ENCODE measurements around the gene ESR1. TPM values are rescaled to one million over a fixed set of nuclear protein-coding genes. Genes with fewer than 3 reads are reported as not detected.

The ESR1 gene
- total RNA-seq, 2 donors from 2014 or later: 0.07 to 1.3 TPM

DNA sequence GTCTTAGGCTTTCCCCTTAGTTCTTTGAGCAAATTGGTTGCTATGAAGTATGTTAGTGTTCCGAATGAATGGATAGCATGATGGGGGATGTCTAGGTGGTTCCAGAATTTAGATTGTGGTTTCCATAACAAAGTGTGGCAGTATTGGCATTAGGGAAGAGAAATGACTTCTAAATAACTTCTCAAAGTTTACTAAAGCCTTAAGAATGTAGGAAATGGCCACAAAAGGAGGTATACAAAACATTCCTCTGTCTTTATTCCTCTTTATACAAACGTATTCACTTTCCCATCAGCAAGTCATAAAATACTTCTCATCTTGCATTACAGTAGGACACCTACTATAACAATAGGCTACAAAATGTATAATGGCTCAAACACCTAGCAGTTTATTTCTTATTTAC is 279.6 kb downstream of the ESR1 start:
- no peak for ATAC-seq (replicated peaks in 1 of 2)
- no peaks in the 10 kb centered on the region for H3K36me3 Mint-ChIP-seq (ENCODE audit: insufficient read depth in 2 of 2)
- no peak overlapping the region for H3K27ac Mint-ChIP-seq
- H3K27me3 Mint-ChIP-seq (ENCODE audit: low read depth): no peaks in the 10 kb centered on the region
- H3K4me3 Mint-ChIP-seq: no peak overlapping the region
- peaks cover 0 to 1% of the 10 kb centered on the region in 2 donors for H3K9me3 Mint-ChIP-seq
- DNase-seq: no peak
- no peaks in the 10 kb centered on the region for H3K4me1 Mint-ChIP-seq (ENCODE audit: low read depth)

GRCh38 chr6:152087701-152088100 is 280.2 kb downstream of the ESR1 start:
- Mint-ChIP-seq H3K4me1 (ENCODE audit: low read depth) (no peaks in the 10 kb centered on the region), H3K27me3 (ENCODE audit: low read depth) (no peaks in the 10 kb centered on the region), H3K36me3 (ENCODE audit: insufficient read depth in 2 of 2) (no peaks in the 10 kb centered on the region), H3K4me3 (no peak overlapping the region), H3K9me3 (no peaks in the 10 kb centered on the region), H3K27ac (no peak overlapping the region)
- no peak for ATAC-seq (replicated peaks in 1 of 2)
- DNase-seq: no peak

GRCh38 chr6:152089992-152090391 is 282.5 kb downstream of the ESR1 start:
- no peaks in the 10 kb centered on the region for H3K9me3 Mint-ChIP-seq

DNA sequence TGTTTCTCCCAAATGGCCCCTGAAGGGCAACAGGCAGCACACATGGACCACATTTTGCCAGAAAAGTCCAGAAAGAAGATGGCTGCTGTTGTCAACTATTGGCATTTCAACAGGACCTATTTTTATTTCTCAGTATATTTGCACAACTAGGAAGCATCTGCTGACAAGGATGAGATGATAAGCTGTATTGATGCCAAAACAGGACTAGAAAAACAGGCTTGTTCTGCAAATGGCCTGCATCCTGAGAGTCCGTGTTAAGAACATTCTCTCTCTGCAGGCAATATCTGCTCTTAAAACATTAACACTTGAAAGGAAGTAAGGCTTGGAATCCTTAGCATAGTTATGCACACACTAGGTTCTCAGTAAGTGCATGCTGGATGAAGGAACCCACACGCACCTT is 283.7 kb downstream of the ESR1 start:
- no peak for DNase-seq
- H3K9me3 Mint-ChIP-seq: no peaks in the 10 kb centered on the region
- no peak overlapping the region for H3K4me3 Mint-ChIP-seq
- no peaks in the 10 kb centered on the region for H3K36me3 Mint-ChIP-seq (ENCODE audit: insufficient read depth in 2 of 2)
- H3K27me3 Mint-ChIP-seq (ENCODE audit: low read depth): no peaks in the 10 kb centered on the region
- no peak overlapping the region for H3K27ac Mint-ChIP-seq
- no peak for ATAC-seq (replicated peaks in 1 of 2)
- H3K4me1 Mint-ChIP-seq (ENCODE audit: low read depth): peaks cover 4% of the 10 kb centered on the region

More at GRCh38 chr6:152089992-152090391, 282.5 kb downstream of the ESR1 start:
- Mint-ChIP-seq H3K4me3 (no peak overlapping the region), H3K27me3 (ENCODE audit: low read depth) (no peaks in the 10 kb centered on the region), H3K27ac (no peak overlapping the region), H3K36me3 (ENCODE audit: insufficient read depth in 2 of 2) (no peaks in the 10 kb centered on the region), H3K4me1 (ENCODE audit: low read depth) (no peaks in the 10 kb centered on the region)
- DNase-seq: no peak
- no peak for ATAC-seq (replicated peaks in 1 of 2)

GRCh38 chr6:152091851-152092341 is 284.4 kb downstream of the ESR1 start:
- H3K4me3 Mint-ChIP-seq: no peak overlapping the region
- no peaks in the 10 kb centered on the region for H3K36me3 Mint-ChIP-seq (ENCODE audit: insufficient read depth in 2 of 2)
- DNase-seq (no peak), ATAC-seq (replicated peaks in 1 of 2) (no peak)
- H3K27ac Mint-ChIP-seq: no peak overlapping the region
- no peaks in the 10 kb centered on the region for H3K27me3 Mint-ChIP-seq (ENCODE audit: low read depth)
- H3K9me3 Mint-ChIP-seq: no peaks in the 10 kb centered on the region
- peaks cover 4% of the 10 kb centered on the region for H3K4me1 Mint-ChIP-seq (ENCODE audit: low read depth)

DNA sequence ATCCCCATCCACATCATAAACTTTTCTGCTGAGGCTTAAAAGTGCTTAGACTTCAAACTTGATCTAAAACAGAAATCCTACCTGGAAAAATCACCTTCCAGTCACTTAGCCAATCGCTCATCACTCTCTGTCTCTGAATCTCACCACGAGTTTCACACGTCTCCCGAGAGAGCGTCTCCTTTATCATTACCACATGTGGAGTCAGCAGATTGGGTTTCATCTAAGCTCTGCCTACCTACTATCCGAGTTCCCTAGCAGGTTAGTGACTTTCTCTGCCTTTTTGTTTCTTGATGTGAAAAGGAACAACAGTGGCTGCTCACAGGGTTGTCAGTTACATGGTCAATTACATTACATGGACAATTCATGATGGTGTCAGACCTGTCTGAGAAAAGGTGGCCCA is 286.2 kb downstream of the ESR1 start:
- H3K9me3 Mint-ChIP-seq: no peaks in the 10 kb centered on the region
- H3K27me3 Mint-ChIP-seq (ENCODE audit: low read depth): no peaks in the 10 kb centered on the region
- DNase-seq (no peak), ATAC-seq (replicated peaks in 1 of 2) (no peak)
- peaks cover 4% of the 10 kb centered on the region for H3K4me1 Mint-ChIP-seq (ENCODE audit: low read depth)
- H3K27ac Mint-ChIP-seq: no peak overlapping the region
- H3K36me3 Mint-ChIP-seq (ENCODE audit: insufficient read depth in 2 of 2): no peaks in the 10 kb centered on the region
- H3K4me3 Mint-ChIP-seq: no peak overlapping the region

GRCh38 chr6:152094276-152094675 is 286.8 kb downstream of the ESR1 start:
- Mint-ChIP-seq H3K27me3 (ENCODE audit: low read depth) (no peaks in the 10 kb centered on the region), H3K4me1 (ENCODE audit: low read depth) (peaks cover 4% of the 10 kb centered on the region), H3K27ac (no peak overlapping the region), H3K4me3 (no peak overlapping the region), H3K36me3 (ENCODE audit: insufficient read depth in 2 of 2) (no peaks in the 10 kb centered on the region), H3K9me3 (no peaks in the 10 kb centered on the region)
- no peak for ATAC-seq (replicated peaks in 1 of 2)
- DNase-seq: no peak

DNA sequence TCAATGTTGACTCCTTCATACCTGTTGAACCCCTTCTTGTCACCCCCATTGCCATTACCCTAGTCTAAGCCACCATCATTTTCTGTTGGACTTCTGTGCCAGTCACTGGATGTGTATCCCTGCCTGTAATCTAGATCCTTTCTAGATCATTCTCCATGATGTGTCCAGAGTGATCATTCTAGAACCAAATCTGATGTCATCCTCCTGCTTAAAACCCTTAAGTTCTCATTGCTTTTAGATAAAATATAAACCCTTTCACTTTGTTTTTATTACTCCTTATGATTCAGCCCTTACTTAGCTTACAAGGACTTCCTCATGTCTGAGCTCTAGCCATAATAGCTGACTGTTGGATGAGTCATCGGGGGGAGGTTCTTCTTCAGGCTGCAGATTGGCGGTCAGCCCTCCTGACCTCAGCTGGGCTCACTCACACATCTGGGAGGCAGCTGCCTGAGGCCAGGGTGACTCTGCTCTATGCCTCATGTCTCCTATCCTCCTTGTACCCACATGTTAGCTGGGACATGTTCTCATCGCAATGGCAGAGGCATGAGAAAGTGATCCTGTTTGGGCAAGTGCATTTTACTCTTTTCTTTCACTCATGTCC is 287.6 kb downstream of the ESR1 start:
- no peaks in the 10 kb centered on the region for H3K9me3 Mint-ChIP-seq
- H3K27me3 Mint-ChIP-seq (ENCODE audit: low read depth): no peaks in the 10 kb centered on the region
- peaks cover 4% of the 10 kb centered on the region for H3K4me1 Mint-ChIP-seq (ENCODE audit: low read depth)
- peak overlapping the region; percentile 17 for H3K27ac Mint-ChIP-seq
- no peaks in the 10 kb centered on the region for H3K36me3 Mint-ChIP-seq (ENCODE audit: insufficient read depth in 2 of 2)
- no peak overlapping the region for H3K4me3 Mint-ChIP-seq
- DNase-seq (peak; percentile 45), ATAC-seq (replicated peaks in 1 of 2) (peak; percentile 86 to 92)

GRCh38 chr6:152096863-152097496 is 289.5 kb downstream of the ESR1 start:
- no peak overlapping the region for H3K4me3 Mint-ChIP-seq

DNA sequence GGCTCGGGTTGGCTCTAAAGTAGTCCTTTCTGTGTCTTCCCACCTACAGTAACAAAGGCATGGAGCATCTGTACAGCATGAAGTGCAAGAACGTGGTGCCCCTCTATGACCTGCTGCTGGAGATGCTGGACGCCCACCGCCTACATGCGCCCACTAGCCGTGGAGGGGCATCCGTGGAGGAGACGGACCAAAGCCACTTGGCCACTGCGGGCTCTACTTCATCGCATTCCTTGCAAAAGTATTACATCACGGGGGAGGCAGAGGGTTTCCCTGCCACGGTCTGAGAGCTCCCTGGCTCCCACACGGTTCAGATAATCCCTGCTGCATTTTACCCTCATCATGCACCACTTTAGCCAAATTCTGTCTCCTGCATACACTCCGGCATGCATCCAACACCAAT is 291.2 kb downstream of the ESR1 start:
- no peak overlapping the region for H3K27ac Mint-ChIP-seq
- ATAC-seq (replicated peaks in 1 of 2) (no peak), DNase-seq (no peak)
- peaks cover 4% of the 10 kb centered on the region for H3K4me1 Mint-ChIP-seq (ENCODE audit: low read depth)
- H3K4me3 Mint-ChIP-seq: no peak overlapping the region
- no peaks in the 10 kb centered on the region for H3K36me3 Mint-ChIP-seq (ENCODE audit: insufficient read depth in 2 of 2)
- no peaks in the 10 kb centered on the region for H3K27me3 Mint-ChIP-seq (ENCODE audit: low read depth)
- H3K9me3 Mint-ChIP-seq: no peaks in the 10 kb centered on the region

More at GRCh38 chr6:152096863-152097496, 289.5 kb downstream of the ESR1 start:
- Mint-ChIP-seq H3K4me1 (ENCODE audit: low read depth) (peaks cover 4% of the 10 kb centered on the region), H3K27ac (no peak overlapping the region), H3K36me3 (ENCODE audit: insufficient read depth in 2 of 2) (no peaks in the 10 kb centered on the region), H3K9me3 (no peaks in the 10 kb centered on the region), H3K27me3 (ENCODE audit: low read depth) (no peaks in the 10 kb centered on the region)
- ATAC-seq (replicated peaks in 1 of 2) (no peak), DNase-seq (no peak)

DNA sequence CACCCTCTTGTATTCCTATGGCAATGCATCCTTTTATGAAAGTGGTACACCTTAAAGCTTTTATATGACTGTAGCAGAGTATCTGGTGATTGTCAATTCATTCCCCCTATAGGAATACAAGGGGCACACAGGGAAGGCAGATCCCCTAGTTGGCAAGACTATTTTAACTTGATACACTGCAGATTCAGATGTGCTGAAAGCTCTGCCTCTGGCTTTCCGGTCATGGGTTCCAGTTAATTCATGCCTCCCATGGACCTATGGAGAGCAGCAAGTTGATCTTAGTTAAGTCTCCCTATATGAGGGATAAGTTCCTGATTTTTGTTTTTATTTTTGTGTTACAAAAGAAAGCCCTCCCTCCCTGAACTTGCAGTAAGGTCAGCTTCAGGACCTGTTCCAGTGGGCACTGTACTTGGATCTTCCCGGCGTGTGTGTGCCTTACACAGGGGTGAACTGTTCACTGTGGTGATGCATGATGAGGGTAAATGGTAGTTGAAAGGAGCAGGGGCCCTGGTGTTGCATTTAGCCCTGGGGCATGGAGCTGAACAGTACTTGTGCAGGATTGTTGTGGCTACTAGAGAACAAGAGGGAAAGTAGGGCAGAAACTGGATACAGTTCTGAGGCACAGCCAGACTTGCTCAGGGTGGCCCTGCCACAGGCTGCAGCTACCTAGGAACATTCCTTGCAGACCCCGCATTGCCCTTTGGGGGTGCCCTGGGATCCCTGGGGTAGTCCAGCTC is 292.1 kb downstream of the ESR1 start:
- H3K4me3 Mint-ChIP-seq: no peak overlapping the region
- no peak for DNase-seq
- H3K4me1 Mint-ChIP-seq (ENCODE audit: low read depth): peaks cover 4% of the 10 kb centered on the region

DNA sequence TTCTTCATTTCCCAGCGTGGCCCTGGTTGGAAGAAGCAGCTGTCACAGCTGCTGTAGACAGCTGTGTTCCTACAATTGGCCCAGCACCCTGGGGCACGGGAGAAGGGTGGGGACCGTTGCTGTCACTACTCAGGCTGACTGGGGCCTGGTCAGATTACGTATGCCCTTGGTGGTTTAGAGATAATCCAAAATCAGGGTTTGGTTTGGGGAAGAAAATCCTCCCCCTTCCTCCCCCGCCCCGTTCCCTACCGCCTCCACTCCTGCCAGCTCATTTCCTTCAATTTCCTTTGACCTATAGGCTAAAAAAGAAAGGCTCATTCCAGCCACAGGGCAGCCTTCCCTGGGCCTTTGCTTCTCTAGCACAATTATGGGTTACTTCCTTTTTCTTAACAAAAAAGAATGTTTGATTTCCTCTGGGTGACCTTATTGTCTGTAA is 292.7 kb downstream of the ESR1 start:
- Mint-ChIP-seq H3K36me3 (ENCODE audit: insufficient read depth in 2 of 2) (no peaks in the 10 kb centered on the region), H3K4me3 (no peak overlapping the region), H3K27me3 (ENCODE audit: low read depth) (no peaks in the 10 kb centered on the region), H3K9me3 (no peaks in the 10 kb centered on the region), H3K27ac (no peak overlapping the region), H3K4me1 (ENCODE audit: low read depth) (peaks cover 3% of the 10 kb centered on the region)
- DNase-seq (no peak), ATAC-seq (replicated peaks in 1 of 2) (no peak)

More for the DNA sequence above, 292.1 kb downstream of the ESR1 start:
- no peak for ATAC-seq (replicated peaks in 1 of 2)
- Mint-ChIP-seq H3K9me3 (no peaks in the 10 kb centered on the region), H3K36me3 (ENCODE audit: insufficient read depth in 2 of 2) (no peaks in the 10 kb centered on the region), H3K27ac (no peak overlapping the region), H3K27me3 (ENCODE audit: low read depth) (no peaks in the 10 kb centered on the region)

GRCh38 chr6:152107973-152108372 is 300.5 kb downstream of the ESR1 start:
- Mint-ChIP-seq H3K4me3 (no peak overlapping the region), H3K27ac (no peak overlapping the region), H3K27me3 (ENCODE audit: low read depth) (no peaks in the 10 kb centered on the region), H3K9me3 (no peaks in the 10 kb centered on the region), H3K4me1 (ENCODE audit: low read depth) (no peaks in the 10 kb centered on the region), H3K36me3 (ENCODE audit: insufficient read depth in 2 of 2) (no peaks in the 10 kb centered on the region)
- DNase-seq: no peak
- no peak for ATAC-seq (replicated peaks in 1 of 2)
